ENCODE results near the gene CCDC8.
A peak's percentile ranks its signal among the peaks of the same experiment; 100 is the strongest.
"Not testable (repeated sequence)": the region's sequence is repeated elsewhere in the genome, so short reads cannot be mapped to it uniquely, and the experiment has no call there.

Gene CCDC8

GRCh38 chr19:46422344-46422743 lies 9.0 kb upstream of the CCDC8 start:
- no peak for DNase-seq (ENCODE audit: low read depth)

GRCh38 chr19:46420056-46420455 lies 6.7 kb upstream of the CCDC8 start:
- DNase-seq (ENCODE audit: low read depth): no peak
- in situ Hi-C loops (cut with HindIII; ENCODE audit: low sequenced_read_pairs): no loop called here
- H3K4me3 ChIP-seq (ENCODE audit: low read depth, low read length): no peak overlapping the region
- TF ChIP-seq CTCF (IDR thresholded peaks at IDR 0.05; ENCODE audit: low read depth, low read length, missing control alignments): no peak

More at GRCh38 chr19:46422344-46422743, 9.0 kb upstream of the CCDC8 start:
- in situ Hi-C loops (cut with HindIII; ENCODE audit: low sequenced_read_pairs): no loop called here
- TF ChIP-seq CTCF (IDR thresholded peaks at IDR 0.05; ENCODE audit: low read depth, low read length, missing control alignments): no peak
- no peak overlapping the region for H3K4me3 ChIP-seq (ENCODE audit: low read depth, low read length)

GRCh38 chr19:46415804-46416709 lies 2.7 kb upstream of the CCDC8 start:
- DNase-seq (ENCODE audit: low read depth): peak; percentile 45
- peak overlapping the region; percentile 12 for H3K4me3 ChIP-seq (ENCODE audit: low read depth, low read length)
- in situ Hi-C loops (cut with HindIII; ENCODE audit: low sequenced_read_pairs): not testable (repeated sequence)

GRCh38 chr19:46414899-46415298 lies 1.5 kb upstream of the CCDC8 start:
- DNase-seq (ENCODE audit: low read depth); H3K4me3 ChIP-seq (ENCODE audit: low read depth, low read length); in situ Hi-C loops (cut with HindIII; ENCODE audit: low sequenced_read_pairs): not testable (repeated sequence)

- in situ Hi-C loops (cut with HindIII; ENCODE audit: low sequenced_read_pairs): no loop called here
- no peak for DNase-seq (ENCODE audit: low read depth)
- TF ChIP-seq CTCF (IDR thresholded peaks at IDR 0.05; ENCODE audit: low read depth, low read length, missing control alignments): no peak
- peak overlapping the region; percentile 58 for H3K4me3 ChIP-seq (ENCODE audit: low read depth, low read length)
Observed at GRCh38 chr19:46412650-46413261, 608 bp downstream of the CCDC8 start.

- no peak for DNase-seq (ENCODE audit: low read depth)
- in situ Hi-C loops (cut with HindIII; ENCODE audit: low sequenced_read_pairs): no loop called here
- peak overlapping the region; percentile 58 for H3K4me3 ChIP-seq (ENCODE audit: low read depth, low read length)
- no peak for TF ChIP-seq CTCF (IDR thresholded peaks at IDR 0.05; ENCODE audit: low read depth, low read length, missing control alignments)
Observed at GRCh38 chr19:46411925-46412649, 1.3 kb downstream of the CCDC8 start.

- DNase-seq (ENCODE audit: low read depth): no peak
- H3K4me3 ChIP-seq (ENCODE audit: low read depth, low read length): peak overlapping the region; percentile 58
- TF ChIP-seq CTCF (IDR thresholded peaks at IDR 0.05; ENCODE audit: low read depth, low read length, missing control alignments): no peak
- in situ Hi-C loops (cut with HindIII; ENCODE audit: low sequenced_read_pairs): no loop called here
Observed at GRCh38 chr19:46411088-46411924, 2.1 kb downstream of the CCDC8 start.
